Endothelial cell (in vitro differentiated cells): ENCODE data around the gene OXER1. TPM values are rescaled to one million over a fixed set of nuclear protein-coding genes. Genes with fewer than 3 reads are reported as not detected.
"Not testable (repeated sequence)": the region's sequence is repeated elsewhere in the genome, so short reads cannot be mapped to it uniquely, and the experiment has no call there.

ENCODE experiments used
- DNase-seq: peaks from one replicate; pipeline ENCODE4 v3.0.0; 2021; ENCODE audit warnings: low spot score
- H3K27ac Mint-ChIP-seq: one replicate; pipeline ENCODE4 v1.8.0; 2021; ENCODE audit warnings: mixed read lengths, inconsistent platforms; ENCODE audit not compliant: unreplicated experiment
- H3K27me3 Mint-ChIP-seq: one replicate; pipeline ENCODE4 v1.8.0; 2021; ENCODE audit warnings: mild to moderate bottlenecking, moderate library complexity, mixed read lengths, inconsistent platforms; ENCODE audit not compliant: unreplicated experiment
- H3K36me3 Mint-ChIP-seq: one replicate; pipeline ENCODE4 v1.8.0; 2021; ENCODE audit warnings: mild to moderate bottlenecking, low read depth, mixed read lengths, inconsistent platforms; ENCODE audit not compliant: unreplicated experiment
- H3K4me1 Mint-ChIP-seq: one replicate; pipeline ENCODE4 v1.8.0; 2021; ENCODE audit warnings: mild to moderate bottlenecking, mixed read lengths, inconsistent platforms; ENCODE audit not compliant: unreplicated experiment
- H3K4me3 Mint-ChIP-seq: one replicate; pipeline ENCODE4 v1.8.0; 2021; ENCODE audit warnings: mild to moderate bottlenecking, mixed read lengths, inconsistent platforms; ENCODE audit not compliant: unreplicated experiment
- H3K9me3 Mint-ChIP-seq: one replicate; pipeline ENCODE4 v1.8.0; 2021; ENCODE audit warnings: mixed read lengths, inconsistent platforms; ENCODE audit not compliant: unreplicated experiment
- total RNA-seq: library from RNA; stranded (reverse); fragmentation: NEBNext Ultra II Directional; extraction: Animal tissue kit (Norgen Biotek cat#: 25700); gene quantifications from one replicate; pipeline ENCODE4 v1.2.1, GENCODE V29; 2021; ENCODE audit not compliant: unreplicated experiment
- TF ChIP-seq, protein P1 (sequence below): fragments of 200-600 bp; sonication (generic); IDR thresholded peaks from one replicate; pipeline ENCODE4 v1.5.0; 2021; ENCODE audit warnings: antibody characterized with exemption; ENCODE audit not compliant: unreplicated experiment

Gene OXER1
- total RNA-seq, 1 donor from 2014 or later, result 1.5 TPM

DNA sequence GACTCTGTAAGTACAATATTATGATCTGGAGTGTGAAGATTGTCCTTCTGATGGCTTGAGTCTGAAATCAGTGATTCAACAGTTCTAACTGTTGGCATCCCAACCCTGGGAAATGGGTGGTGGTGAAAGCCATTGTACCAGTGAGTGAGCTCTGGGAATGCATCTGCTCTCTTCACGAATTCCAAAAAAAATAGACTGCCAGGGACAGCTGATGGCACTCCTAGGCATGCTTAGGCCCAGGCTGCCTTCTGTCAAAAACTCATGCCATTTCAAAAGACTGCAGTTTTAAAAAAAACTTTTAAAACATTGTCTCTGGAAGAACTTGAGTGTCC lies 20.3 kb downstream of the OXER1 start:
- H3K4me3 Mint-ChIP-seq, result no peak overlapping the region
- DNase-seq, result no peak
- H3K36me3 Mint-ChIP-seq, result peaks cover 41% of the 10 kb centered on the region
- H3K9me3 Mint-ChIP-seq, result no peaks in the 10 kb centered on the region
- no peak overlapping the region for H3K27ac Mint-ChIP-seq
- H3K4me1 Mint-ChIP-seq, result no peaks in the 10 kb centered on the region
- TF ChIP-seq, protein P1, sequence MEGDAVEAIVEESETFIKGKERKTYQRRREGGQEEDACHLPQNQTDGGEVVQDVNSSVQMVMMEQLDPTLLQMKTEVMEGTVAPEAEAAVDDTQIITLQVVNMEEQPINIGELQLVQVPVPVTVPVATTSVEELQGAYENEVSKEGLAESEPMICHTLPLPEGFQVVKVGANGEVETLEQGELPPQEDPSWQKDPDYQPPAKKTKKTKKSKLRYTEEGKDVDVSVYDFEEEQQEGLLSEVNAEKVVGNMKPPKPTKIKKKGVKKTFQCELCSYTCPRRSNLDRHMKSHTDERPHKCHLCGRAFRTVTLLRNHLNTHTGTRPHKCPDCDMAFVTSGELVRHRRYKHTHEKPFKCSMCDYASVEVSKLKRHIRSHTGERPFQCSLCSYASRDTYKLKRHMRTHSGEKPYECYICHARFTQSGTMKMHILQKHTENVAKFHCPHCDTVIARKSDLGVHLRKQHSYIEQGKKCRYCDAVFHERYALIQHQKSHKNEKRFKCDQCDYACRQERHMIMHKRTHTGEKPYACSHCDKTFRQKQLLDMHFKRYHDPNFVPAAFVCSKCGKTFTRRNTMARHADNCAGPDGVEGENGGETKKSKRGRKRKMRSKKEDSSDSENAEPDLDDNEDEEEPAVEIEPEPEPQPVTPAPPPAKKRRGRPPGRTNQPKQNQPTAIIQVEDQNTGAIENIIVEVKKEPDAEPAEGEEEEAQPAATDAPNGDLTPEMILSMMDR, result no peak
- peaks cover 2% of the 10 kb centered on the region for H3K27me3 Mint-ChIP-seq

DNA sequence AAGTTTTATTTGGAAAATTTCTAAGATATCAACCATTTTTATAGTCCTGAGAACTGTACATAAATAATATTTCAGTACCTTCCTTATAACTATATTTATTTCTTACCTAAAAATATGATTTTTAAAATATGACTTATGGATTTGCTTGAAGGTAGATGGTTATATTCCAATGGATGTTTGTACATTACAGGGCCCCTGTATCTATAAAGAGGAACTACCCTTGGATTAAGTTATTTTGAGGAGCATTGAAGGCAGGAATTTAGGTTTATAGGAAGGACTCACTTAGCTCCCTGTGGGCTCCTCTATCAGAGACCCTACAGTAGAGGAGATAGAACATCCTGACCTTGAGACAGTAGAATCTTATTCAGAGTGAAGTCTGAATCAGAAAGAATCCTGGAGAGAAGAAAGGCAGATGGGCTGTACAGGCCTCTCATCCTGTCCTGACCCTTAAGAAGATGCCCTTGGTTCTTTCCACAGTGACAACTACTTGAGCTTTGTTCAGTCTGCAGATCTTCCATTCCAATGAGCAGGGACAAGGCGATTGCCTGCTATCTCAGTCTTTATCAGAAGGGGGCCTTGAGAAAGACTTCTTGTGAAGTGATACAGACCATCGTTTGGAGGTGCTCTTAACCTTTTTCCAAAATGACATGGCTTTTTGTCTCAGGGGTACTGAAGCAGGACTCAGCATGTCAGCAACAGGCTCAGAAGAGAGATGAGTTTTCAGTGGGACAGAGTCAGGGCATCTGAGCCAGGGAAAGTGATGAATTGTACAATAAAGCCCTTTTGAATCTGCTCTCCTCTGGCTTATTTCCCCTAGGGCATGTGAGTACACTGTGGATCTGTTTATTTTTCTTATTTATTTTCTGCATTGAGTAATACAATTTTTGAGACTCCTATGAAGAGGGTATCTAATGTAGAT lies 20.9 kb downstream of the OXER1 start:
- H3K27ac Mint-ChIP-seq, result no peak overlapping the region

DNA sequence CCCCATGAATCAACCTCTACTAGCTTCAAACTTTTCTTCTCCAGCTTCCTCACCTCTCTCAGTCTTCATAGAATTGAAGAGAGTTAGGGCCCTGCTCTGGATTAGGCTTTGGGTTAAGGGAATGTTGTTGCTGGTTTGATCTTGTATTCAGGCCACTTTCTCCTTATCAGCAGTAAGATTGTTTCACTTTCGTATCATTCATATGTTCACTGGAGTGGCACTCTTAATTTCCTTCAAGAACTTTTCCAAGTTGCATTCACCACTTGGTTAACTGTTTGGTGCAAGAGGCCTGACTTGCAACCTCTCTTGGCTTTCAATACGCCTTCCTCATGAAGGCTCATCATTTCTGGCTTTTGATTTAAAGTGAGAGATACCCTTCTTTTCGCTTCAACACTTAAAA lies 22.8 kb downstream of the OXER1 start:
- Mint-ChIP-seq H3K27me3 (no peaks in the 10 kb centered on the region), H3K9me3 (no peaks in the 10 kb centered on the region), H3K36me3 (peaks cover 61% of the 10 kb centered on the region), H3K4me1 (no peaks in the 10 kb centered on the region), H3K27ac (no peak overlapping the region), H3K4me3 (no peak overlapping the region)
- no peak for DNase-seq
- TF ChIP-seq, protein P1, result no peak

More for the DNA sequence above, 20.9 kb downstream of the OXER1 start:
- no peak for DNase-seq
- Mint-ChIP-seq H3K9me3 (no peaks in the 10 kb centered on the region), H3K27me3 (peaks cover 2% of the 10 kb centered on the region), H3K36me3 (peaks cover 48% of the 10 kb centered on the region), H3K4me3 (no peak overlapping the region), H3K4me1 (no peaks in the 10 kb centered on the region)
- TF ChIP-seq, protein P1, result no peak

DNA sequence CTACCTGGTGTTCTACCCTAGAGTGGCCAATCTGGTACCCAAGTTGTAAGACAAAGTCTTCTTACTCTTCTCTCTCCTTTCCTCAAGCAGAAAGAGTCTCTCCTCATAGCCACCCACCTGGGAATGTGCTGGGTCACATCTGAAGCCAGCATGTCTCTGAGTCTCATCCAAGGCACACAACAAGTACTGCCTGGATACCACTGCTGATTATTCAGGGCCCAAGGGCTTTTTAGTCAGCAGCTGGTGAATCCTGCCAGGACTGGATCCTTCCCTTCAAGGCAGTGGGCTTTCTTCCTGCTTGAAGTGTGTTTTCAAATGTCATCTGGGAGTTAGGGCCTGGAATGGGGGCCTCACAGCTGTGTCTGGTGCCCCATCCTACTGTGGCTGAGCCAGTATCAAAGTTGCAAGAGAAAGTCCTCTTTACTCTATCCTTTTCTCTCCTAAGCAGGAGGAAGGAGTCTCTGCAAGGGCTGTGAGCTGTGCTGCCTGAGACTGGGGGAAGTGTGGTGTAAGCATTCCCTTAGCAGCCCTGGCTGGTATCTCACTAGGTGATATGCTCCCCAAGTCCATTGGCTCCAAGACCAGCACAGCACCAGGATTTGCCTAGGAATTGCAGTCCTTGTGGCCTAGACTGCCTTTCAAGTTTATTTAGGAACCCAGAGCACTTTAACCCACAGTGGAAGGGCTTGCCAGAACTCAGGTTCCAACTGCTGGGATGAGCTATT lies 27.2 kb downstream of the OXER1 start:
- DNase-seq, result no peak
- H3K9me3 Mint-ChIP-seq, result no peaks in the 10 kb centered on the region
- H3K27ac Mint-ChIP-seq, result no peak overlapping the region
- no peaks in the 10 kb centered on the region for H3K27me3 Mint-ChIP-seq
- H3K4me1 Mint-ChIP-seq, result no peaks in the 10 kb centered on the region
- peaks cover 84% of the 10 kb centered on the region for H3K36me3 Mint-ChIP-seq
- H3K4me3 Mint-ChIP-seq, result peak overlapping the region; percentile 20
- TF ChIP-seq, protein P1, result no peak

DNA sequence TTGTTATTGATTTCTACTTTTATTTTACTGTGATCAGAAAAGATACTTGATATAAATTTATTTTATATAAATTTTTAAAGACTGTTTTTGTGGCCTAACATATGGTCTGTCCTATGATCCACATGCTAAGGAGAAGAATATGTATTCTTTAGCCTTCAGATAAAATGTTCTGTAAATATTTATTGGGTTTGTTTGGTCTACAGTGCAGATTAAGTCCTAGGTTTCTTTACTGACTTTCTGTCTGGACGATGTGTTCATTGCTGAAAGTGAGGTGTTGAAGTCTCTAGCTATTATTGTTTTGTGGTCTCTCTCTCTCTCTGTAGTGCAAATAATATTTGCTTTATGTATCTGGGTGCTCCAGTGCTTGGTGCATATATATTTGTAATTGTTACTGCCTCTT lies 30.1 kb downstream of the OXER1 start:
- DNase-seq, result no peak
- Mint-ChIP-seq H3K9me3 (no peaks in the 10 kb centered on the region), H3K27ac (no peak overlapping the region), H3K4me3 (peak overlapping the region; percentile 6), H3K4me1 (no peaks in the 10 kb centered on the region), H3K36me3 (peaks cover 78% of the 10 kb centered on the region), H3K27me3 (peaks cover 2% of the 10 kb centered on the region)
- TF ChIP-seq, protein P1, result no peak

DNA sequence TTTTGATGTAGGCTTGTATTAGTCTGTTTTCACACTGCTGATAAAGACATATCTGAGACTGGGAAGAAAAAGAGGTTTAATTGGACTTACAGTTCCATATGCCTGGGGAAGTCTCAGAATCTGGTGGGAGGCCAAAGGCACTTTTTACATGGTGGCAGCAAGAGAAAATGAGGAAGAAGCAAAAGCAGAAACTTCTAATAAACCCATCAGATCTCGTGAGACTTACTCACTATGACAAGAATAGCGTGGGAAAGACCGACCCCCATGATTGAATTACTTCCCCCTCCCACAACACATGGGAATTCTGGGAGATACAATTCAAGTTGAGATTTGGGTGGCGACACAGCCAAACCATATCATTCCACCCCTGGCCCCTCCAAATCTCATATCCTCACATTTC lies 32.6 kb downstream of the OXER1 start:
- not testable (repeated sequence) for DNase-seq, H3K27ac Mint-ChIP-seq, H3K4me1 Mint-ChIP-seq, H3K4me3 Mint-ChIP-seq, H3K9me3 Mint-ChIP-seq, H3K27me3 Mint-ChIP-seq
- H3K36me3 Mint-ChIP-seq, result peaks cover 69% of the 10 kb centered on the region
